ENCODE data around the gene SETBP1. TPM values are rescaled to one million over a fixed set of nuclear protein-coding genes. Genes with fewer than 3 reads are reported as not detected.

Gene SETBP1
- total RNA-seq, 1 experiment from 2014 or later = 14.0 TPM

- no peak overlapping the region for H3K4me3 ChIP-seq (ENCODE audit: low read depth, low read length, poor library complexity, severe bottlenecking)
- DNase-seq (ENCODE audit: low spot score) = no peak
- no peaks in the 10 kb centered on the region for H3K36me3 ChIP-seq (ENCODE audit: insufficient read depth, low read length, poor library complexity, severe bottlenecking)
- no TSS peak for BruUV-seq (replicated peaks)
- CTCF ChIA-PET = no interaction called here
- intact Hi-C loops (cut with micrococcal nuclease; ENCODE audit: unreplicated experiment) = no loop called here
- no peaks in the 10 kb centered on the region for H3K9me3 ChIP-seq (ENCODE audit: low read depth, low read length, poor library complexity, severe bottlenecking)
- H3K27ac ChIP-seq (ENCODE audit: low read depth, low read length, poor library complexity, severe bottlenecking) = no peak overlapping the region
- H3K4me1 ChIP-seq (ENCODE audit: insufficient read depth, low read length, poor library complexity, severe bottlenecking) = no peaks in the 10 kb centered on the region
- POLR2A ChIA-PET (ENCODE audit: low non-redundant PET) = no interaction called here
- TF ChIP-seq EZH2 (IDR thresholded peaks at IDR 0.05; ENCODE audit: borderline replicate concordance, low read depth, low read length, poor library complexity, severe bottlenecking) = no peak
- TF ChIP-seq, protein P1, sequence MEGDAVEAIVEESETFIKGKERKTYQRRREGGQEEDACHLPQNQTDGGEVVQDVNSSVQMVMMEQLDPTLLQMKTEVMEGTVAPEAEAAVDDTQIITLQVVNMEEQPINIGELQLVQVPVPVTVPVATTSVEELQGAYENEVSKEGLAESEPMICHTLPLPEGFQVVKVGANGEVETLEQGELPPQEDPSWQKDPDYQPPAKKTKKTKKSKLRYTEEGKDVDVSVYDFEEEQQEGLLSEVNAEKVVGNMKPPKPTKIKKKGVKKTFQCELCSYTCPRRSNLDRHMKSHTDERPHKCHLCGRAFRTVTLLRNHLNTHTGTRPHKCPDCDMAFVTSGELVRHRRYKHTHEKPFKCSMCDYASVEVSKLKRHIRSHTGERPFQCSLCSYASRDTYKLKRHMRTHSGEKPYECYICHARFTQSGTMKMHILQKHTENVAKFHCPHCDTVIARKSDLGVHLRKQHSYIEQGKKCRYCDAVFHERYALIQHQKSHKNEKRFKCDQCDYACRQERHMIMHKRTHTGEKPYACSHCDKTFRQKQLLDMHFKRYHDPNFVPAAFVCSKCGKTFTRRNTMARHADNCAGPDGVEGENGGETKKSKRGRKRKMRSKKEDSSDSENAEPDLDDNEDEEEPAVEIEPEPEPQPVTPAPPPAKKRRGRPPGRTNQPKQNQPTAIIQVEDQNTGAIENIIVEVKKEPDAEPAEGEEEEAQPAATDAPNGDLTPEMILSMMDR (conservative IDR thresholded peaks at IDR 0.05; ENCODE audit: low read depth, low read length) = no peak
- no peaks in the 10 kb centered on the region for H3K27me3 ChIP-seq (replicated peaks; ENCODE audit: insufficient read depth, low read depth, low read length, poor library complexity)
Measured at GRCh38 chr18:44638811-44639210, 41.9 kb upstream of the SETBP1 start.

GRCh38 chr18:44643004-44643403, 37.7 kb upstream of the SETBP1 start:
- no peak for DNase-seq (ENCODE audit: low spot score)
- H3K27ac ChIP-seq (ENCODE audit: low read depth, low read length, poor library complexity, severe bottlenecking) = no peak overlapping the region
- no peaks in the 10 kb centered on the region for H3K4me1 ChIP-seq (ENCODE audit: insufficient read depth, low read length, poor library complexity, severe bottlenecking)
- POLR2A ChIA-PET (ENCODE audit: low non-redundant PET) = no interaction called here
- H3K9me3 ChIP-seq (ENCODE audit: low read depth, low read length, poor library complexity, severe bottlenecking) = no peaks in the 10 kb centered on the region
- no peak for TF ChIP-seq EZH2 (IDR thresholded peaks at IDR 0.05; ENCODE audit: borderline replicate concordance, low read depth, low read length, poor library complexity, severe bottlenecking)
- TF ChIP-seq, protein P1 (conservative IDR thresholded peaks at IDR 0.05; ENCODE audit: low read depth, low read length) = no peak
- no peaks in the 10 kb centered on the region for H3K27me3 ChIP-seq (replicated peaks; ENCODE audit: insufficient read depth, low read depth, low read length, poor library complexity)
- CTCF ChIA-PET = no interaction called here
- BruUV-seq (replicated peaks) = no TSS peak
- H3K36me3 ChIP-seq (ENCODE audit: insufficient read depth, low read length, poor library complexity, severe bottlenecking) = no peaks in the 10 kb centered on the region
- intact Hi-C loops (cut with micrococcal nuclease; ENCODE audit: unreplicated experiment) = no loop called here
- no peak overlapping the region for H3K4me3 ChIP-seq (ENCODE audit: low read depth, low read length, poor library complexity, severe bottlenecking)

DNA sequence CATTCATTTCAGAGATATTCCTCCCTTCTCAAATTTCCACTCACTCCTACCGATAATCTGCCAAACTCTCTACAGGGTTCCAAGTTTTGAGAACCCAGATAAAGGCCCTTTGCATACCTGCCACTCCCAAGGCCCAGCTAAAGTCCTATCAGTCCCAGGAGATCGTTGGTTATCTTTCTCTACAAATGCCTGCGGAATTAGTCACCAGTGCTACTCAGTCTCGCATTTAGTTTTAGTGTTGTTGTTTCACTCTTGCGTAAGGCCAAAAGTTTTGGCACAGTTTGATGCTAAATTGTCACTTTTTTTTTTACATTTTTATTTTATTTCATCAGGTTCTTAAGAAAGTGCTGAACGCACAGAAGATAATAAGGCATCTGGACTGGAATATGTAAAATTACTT, 29.2 kb upstream of the SETBP1 start:
- Histone ChIP-seq H3K4me3 (ENCODE audit: low read depth, low read length, poor library complexity, severe bottlenecking) (no peak overlapping the region), H3K36me3 (ENCODE audit: insufficient read depth, low read length, poor library complexity, severe bottlenecking) (no peaks in the 10 kb centered on the region), H3K4me1 (ENCODE audit: insufficient read depth, low read length, poor library complexity, severe bottlenecking) (no peaks in the 10 kb centered on the region), H3K27me3 (replicated peaks; ENCODE audit: insufficient read depth, low read depth, low read length, poor library complexity) (no peaks in the 10 kb centered on the region), H3K27ac (ENCODE audit: low read depth, low read length, poor library complexity, severe bottlenecking) (no peak overlapping the region), H3K9me3 (ENCODE audit: low read depth, low read length, poor library complexity, severe bottlenecking) (no peaks in the 10 kb centered on the region)
- ChIA-PET POLR2A (ENCODE audit: low non-redundant PET) (no interaction called here), CTCF (no interaction called here)
- BruUV-seq (replicated peaks) = no TSS peak
- TF ChIP-seq, protein P1 (conservative IDR thresholded peaks at IDR 0.05; ENCODE audit: low read depth, low read length) = no peak
- no peak for TF ChIP-seq EZH2 (IDR thresholded peaks at IDR 0.05; ENCODE audit: borderline replicate concordance, low read depth, low read length, poor library complexity, severe bottlenecking)
- intact Hi-C loops (cut with micrococcal nuclease; ENCODE audit: unreplicated experiment) = no loop called here
- DNase-seq (ENCODE audit: low spot score) = peak; percentile 46
